ENCODE results near the gene PPM1H.
A peak's percentile ranks its signal among the peaks of the same experiment; 100 is the strongest.
"Not testable (repeated sequence)": the region's sequence is repeated elsewhere in the genome, so short reads cannot be mapped to it uniquely, and the experiment has no call there.

Gene PPM1H

DNA sequence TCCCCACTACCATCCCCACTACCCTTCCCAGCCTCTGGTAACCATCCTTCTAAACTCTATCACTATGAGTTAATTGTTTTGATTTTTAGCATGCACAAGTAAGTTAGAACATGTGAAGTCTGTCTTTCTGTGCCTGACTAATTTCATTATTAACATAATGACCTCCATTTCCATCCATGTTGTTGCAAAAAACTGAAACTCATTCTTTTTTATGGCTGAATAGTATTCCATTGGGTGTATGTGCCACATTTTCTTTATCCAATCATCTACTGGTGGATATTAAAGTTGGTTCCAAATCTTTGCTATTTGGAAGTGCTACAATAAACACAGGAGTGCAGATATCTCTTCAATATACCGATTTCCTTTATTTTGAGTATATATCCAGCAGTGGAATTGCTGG lies 13.2 kb upstream of the PPM1H start:
- DNase-seq (ENCODE audit: insufficient read length, low spot score) = no peak
- no peak for FAIRE-seq

DNA sequence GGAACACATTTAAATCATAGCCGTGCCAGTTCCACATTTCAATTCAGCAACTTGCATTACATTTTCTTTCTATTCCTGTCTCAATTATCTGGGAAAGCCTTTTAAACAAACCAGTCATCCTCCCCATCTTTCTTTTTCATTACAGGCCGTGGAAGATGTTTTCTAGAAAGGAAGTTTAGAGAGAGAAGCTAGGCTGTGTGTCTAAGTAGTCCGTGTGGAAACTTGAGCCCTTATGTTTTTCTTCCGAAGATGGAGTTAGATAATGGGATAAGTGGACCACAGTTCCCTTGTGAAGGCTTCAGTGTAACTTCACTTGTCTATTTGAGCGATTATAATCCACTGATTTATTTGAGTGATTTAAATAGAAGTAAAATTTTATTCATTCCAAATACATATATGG lies 12.4 kb upstream of the PPM1H start:
- no peak for FAIRE-seq
- no peak for DNase-seq (ENCODE audit: insufficient read length, low spot score)

- DNase-seq (ENCODE audit: insufficient read length, low spot score) (no peak), FAIRE-seq (no peak)
These were observed 8.9 kb upstream of the PPM1H start for GRCh38 chr12:62943779-62944395.

GRCh38 chr12:62942316-62942715 lies 7.4 kb upstream of the PPM1H start:
- FAIRE-seq; DNase-seq (ENCODE audit: insufficient read length, low spot score): not testable (repeated sequence)

GRCh38 chr12:62934239-62934798 lies 631 bp downstream of the PPM1H start:
- peak; percentile 57 for FAIRE-seq
- DNase-seq (ENCODE audit: insufficient read length, low spot score) = peak; percentile 51

DNA sequence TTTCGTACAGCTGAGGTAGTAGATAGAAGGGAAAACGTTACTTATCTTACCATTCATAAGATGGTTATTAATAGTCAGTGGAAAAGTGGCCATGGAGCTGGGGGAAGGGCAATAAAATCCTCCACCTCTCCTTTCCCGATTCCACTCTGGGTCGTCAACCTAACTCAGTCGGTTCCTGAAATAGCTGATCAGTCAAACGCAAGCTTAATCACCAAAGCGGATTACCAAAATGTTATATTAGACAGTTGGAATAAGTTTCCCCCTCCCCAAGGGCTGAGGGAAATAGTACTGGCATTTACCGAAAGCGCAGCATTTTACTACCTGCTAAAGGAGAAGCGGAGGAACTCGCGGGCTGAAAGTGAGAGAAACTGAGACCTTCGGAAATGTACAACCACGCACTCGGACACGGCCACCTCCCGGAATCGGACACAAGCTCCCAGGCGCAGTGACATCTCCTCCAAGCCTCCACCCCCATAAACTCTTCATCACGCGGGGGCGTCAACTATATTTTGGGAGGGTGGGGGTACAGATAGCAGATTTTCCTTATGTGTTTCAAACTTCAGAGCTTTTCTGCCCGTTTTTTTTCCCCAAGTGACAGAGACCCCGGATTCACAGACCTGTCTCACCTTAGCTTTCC lies 1.2 kb downstream of the PPM1H start:
- DNase-seq (ENCODE audit: insufficient read length, low spot score) (no peak), FAIRE-seq (no peak)

GRCh38 chr12:62933220-62933601 lies 1.7 kb downstream of the PPM1H start:
- FAIRE-seq (no peak), DNase-seq (ENCODE audit: insufficient read length, low spot score) (peak; percentile 34)

- FAIRE-seq (no peak), DNase-seq (ENCODE audit: insufficient read length, low spot score) (no peak)
These were observed 3.5 kb downstream of the PPM1H start for GRCh38 chr12:62931477-62931876.

DNA sequence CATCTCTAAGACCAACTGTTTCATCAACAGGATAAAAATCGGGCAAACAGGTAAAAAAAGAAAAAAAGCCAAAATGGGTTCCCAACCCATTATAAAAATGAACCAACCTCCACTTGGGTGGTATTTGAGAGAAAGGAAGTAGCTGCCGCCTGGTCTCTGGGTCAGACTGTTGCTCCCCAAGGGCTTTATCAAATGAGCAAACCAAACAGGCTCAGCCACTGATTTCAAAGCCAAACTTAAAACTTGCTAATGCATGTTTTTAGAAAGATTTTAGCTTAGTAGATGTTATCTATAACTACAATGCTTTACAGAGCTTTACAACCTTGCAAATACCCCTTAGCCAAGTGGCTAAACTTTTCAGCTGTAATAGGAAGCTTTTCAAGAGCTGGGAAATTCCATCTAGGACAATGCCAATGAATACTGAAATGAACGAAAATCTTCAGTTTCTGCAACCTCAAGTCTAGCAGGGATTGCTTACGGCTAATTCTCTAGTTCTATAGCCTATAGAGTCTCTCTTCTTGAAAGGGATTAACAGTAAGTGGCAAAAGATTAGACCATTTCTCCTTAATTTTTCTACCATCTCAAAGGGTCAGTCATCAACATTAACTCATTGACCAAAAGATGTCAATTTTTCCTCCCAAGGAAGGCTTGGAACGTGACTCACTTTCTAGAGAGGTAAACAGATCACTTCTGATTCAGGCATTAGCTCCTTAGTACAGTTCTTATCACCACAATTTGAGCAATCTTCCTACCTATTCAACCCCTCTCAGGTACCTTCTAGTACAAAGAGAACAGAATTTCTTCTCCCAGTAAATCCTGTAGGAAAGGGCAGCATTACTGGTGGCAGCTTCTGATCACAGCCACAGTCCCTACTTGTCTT lies 4.2 kb downstream of the PPM1H start:
- DNase-seq (ENCODE audit: insufficient read length, low spot score) (no peak), FAIRE-seq (no peak)

DNA sequence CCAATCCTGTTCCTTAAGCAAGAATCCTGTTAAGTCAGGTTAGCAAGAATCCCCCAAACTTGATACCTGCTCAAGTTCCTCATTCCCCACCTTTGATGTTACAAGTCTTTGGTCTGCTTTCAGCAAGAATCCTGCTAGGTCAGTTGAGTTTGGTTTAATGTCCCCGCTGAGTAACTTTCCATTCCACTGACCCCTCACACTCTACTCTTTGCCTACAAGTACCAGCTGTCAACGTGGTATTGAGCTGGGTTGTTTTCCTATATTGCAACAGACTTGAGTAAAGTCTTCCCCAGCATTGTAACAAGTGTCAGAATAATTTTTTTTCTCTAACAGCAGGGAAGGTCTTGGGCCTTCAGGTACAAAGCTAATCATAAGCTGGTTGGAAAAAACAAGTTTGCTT lies 6.3 kb downstream of the PPM1H start:
- FAIRE-seq (no peak), DNase-seq (ENCODE audit: insufficient read length, low spot score) (no peak)

GRCh38 chr12:62925680-62926079 lies 9.3 kb downstream of the PPM1H start:
- DNase-seq (ENCODE audit: insufficient read length, low spot score) (no peak), FAIRE-seq (no peak)

DNA sequence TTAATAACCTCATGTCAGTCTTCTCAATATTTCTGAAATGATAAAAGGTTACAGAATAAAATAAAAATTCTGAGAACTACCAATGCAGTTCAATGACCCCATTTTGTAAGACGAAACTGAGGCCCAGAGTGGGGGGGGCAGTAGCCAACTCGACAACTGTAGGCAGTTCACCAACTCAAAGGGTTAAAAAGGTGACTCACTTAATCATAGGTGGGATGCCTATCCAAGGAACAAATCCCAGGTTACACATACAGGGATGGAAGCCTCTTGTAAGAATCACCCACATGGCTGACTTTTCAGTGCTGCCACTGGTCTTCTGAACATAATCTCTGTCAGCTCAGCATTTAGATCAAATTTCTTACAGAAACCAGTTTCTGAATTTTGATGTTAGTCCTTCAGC lies 10.9 kb downstream of the PPM1H start:
- no peak for DNase-seq (ENCODE audit: insufficient read length, low spot score)
- no peak for FAIRE-seq

- DNase-seq (ENCODE audit: insufficient read length, low spot score) = no peak
- FAIRE-seq = no peak
These were observed 12.4 kb downstream of the PPM1H start for GRCh38 chr12:62922539-62922938.

DNA sequence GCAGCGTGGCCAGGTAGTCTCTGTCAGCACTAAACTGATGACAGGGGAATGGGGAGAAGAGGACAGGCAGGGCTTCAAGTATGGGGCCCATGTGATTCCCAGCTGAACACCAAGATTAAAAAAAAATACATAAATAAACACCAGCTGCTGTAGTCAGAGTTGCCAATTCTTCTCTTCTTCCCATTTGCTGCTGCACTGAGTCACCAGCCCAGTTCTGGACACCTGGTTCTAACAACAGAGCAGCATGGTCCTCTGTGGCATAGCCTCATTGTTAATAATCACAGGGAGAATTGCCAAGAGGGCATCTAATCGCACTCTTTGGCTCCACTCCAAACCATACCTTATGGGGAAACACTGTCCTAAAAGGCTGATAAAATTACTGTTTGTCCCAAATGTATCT lies 15.1 kb downstream of the PPM1H start:
- peak; percentile 41 for DNase-seq (ENCODE audit: insufficient read length, low spot score)

DNA sequence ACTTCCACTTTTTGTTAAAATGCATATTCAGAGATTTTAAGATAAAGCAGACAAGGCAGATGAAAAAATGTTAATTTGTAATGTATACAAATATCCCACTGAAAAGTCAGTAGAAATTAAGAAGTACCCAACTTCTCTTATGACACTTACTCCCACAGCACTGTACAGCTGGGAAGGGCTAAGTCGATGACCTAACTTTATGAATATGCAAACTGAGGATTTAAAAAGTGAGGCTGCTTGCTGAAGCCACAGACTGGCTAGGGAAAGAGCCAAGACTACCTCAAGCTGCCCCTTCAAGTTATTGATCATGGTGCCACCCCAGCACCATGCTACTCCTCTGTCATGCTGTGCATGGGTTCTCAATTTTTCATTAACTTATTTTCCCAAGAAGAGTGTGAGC lies 17.0 kb downstream of the PPM1H start:
- FAIRE-seq (no peak), DNase-seq (ENCODE audit: insufficient read length, low spot score) (no peak)

More for the DNA sequence above, 15.1 kb downstream of the PPM1H start:
- FAIRE-seq = no peak

DNA sequence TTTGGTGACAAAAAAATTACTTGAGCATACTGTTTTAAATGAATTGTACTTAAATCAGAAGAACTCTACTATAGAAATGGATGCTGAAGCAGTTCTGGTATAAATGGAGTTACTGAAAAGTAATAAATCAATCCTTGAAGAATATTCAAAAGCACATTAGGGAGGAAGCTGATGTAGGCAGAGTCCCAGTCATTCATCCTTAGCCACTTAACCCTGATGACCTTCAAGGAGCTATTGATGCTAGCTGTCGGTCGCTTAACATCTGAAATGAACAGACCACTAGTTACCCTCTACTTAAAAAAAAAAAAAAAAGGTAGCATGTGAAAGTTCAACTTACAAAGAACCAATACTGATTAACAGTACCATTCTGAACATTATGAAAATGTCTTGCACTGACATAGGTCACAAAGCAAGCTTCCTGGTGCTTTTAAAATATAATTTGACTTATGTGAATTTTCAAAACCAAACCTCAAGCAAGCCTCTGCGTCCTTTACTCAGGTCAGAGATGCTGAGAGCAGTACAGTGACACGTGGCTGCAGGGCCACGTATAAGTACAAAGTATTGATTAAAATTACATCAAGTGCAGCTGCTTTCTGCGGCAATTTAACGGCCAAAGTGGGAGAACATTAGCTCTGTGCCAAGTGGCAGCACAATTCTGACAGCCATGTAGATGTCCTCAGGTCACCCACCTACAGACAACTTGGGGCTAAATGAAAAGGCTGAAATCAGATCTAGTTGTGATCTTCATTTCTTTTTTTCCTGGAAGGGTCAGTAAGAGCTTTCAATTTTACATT lies 18.1 kb downstream of the PPM1H start:
- peak; percentile 31 for FAIRE-seq
- no peak for DNase-seq (ENCODE audit: insufficient read length, low spot score)

GRCh38 chr12:62915204-62915529 lies 19.8 kb downstream of the PPM1H start:
- DNase-seq (ENCODE audit: insufficient read length, low spot score) (no peak), FAIRE-seq (no peak)

DNA sequence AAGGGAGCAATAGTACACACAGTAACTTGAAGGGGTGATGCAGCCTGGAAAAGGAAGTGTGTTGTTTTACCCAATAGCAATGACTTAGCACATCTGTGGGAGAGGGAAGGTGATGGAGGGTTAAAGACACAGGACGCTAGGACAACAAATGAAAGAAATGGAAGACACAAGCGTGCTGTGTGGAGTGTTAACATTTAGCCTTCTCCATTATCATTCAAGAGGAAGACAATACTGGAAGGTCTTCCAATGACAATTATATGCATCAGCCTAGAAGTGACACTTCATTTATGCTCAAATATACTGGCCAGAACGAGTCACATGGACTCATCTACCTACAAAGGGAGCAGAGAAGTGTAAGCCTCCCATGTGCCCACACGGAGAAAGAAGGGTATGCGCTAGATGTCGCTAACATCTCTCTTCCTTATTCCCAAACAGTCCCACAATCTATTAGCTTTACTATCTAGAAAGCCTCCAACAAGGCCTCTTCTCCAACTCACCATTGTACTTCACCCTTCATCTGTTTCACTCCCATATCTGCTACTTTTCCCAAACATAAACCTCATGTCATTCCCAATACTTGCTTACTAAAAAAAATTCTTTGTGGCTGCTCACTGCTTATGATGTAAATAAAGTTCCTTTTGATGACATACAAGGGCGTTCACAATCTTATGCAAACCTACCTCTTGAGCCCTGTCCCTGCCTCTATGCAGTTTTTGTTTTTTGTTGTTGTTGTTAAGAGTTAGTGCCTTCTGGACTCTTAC lies 20.3 kb downstream of the PPM1H start:
- DNase-seq (ENCODE audit: insufficient read length, low spot score) (no peak), FAIRE-seq (no peak)

GRCh38 chr12:62913380-62913779 lies 21.6 kb downstream of the PPM1H start:
- no peak for FAIRE-seq
- no peak for DNase-seq (ENCODE audit: insufficient read length, low spot score)

DNA sequence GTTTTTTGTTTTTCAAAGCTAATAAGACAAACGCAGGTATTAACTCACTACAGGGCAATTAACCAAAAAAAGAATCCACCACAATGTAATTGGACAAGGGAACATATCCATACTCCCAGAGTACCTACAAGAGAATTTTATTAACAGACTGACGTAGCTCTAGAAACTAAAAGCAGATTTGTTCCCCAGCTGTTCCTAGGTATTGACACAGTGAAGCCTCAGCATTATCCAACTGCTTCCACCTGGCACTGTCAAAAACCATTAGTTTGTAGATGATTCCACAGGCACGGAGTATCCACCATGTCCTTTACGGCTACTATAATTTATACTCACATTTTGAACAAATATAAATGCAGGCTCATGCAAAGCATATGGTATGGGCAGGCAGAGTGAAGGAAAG lies 22.3 kb downstream of the PPM1H start:
- no peak for FAIRE-seq
- no peak for DNase-seq (ENCODE audit: insufficient read length, low spot score)
